PC-3 (cell line): ENCODE measurements around the gene SP3. TPM values are rescaled to one million over a fixed set of nuclear protein-coding genes. Genes with fewer than 3 reads are reported as not detected.
A peak's percentile ranks its signal among the peaks of the same experiment; 100 is the strongest.

Experiments used
- ATAC-seq: fragments of 200-7000 bp; cut with Tn5 transposase; 2 replicates; pipeline ENCODE4 v1.9.1; 2020; ENCODE audit warnings: mild to moderate bottlenecking, moderate library complexity
- BruUV-seq: library from RNA; stranded (reverse); fragments of 400-500 nt; replicated peaks from 2 replicates; lab custom pipeline; 2021; lab: Mats Ljungman, UMichigan
- CTCF ChIA-PET: fragments of 300-600 bp; sonication (Branson Sonifier 250); formaldehyde crosslinking; loops from one replicate; lab custom pipeline; 2022; ENCODE audit warnings: antibody characterized with exemption; lab: Charles Lee
- POLR2A ChIA-PET: fragments of 300-600 bp; sonication (Branson Sonifier 250); formaldehyde crosslinking; loops from one replicate; lab custom pipeline; 2022; ENCODE audit warnings: antibody characterized with exemption; ENCODE audit not compliant: unreplicated experiment; lab: Charles Lee
- DNase-seq: peaks from one replicate; pipeline ENCODE4 v3.0.0-alpha.2; 2015
- H2AFZ ChIP-seq: fragments of 300-600 bp; sonication (generic); 2 replicates; pipeline ENCODE4 v1.6.0; 2016; ENCODE audit warnings: antibody characterized with exemption, low read length
- H3F3A ChIP-seq: fragments of 300-600 bp; sonication (generic); one replicate; pipeline ENCODE4 v1.6.0; 2017; ENCODE audit warnings: antibody characterized with exemption, low read length, control low read depth, mild to moderate bottlenecking; ENCODE audit not compliant: unreplicated experiment
- H3K27ac ChIP-seq: fragments of 300-600 bp; sonication (generic); 2 replicates; pipeline ENCODE4 v1.5.1; 2016; ENCODE audit warnings: mild to moderate bottlenecking, low read length
- H3K27me3 ChIP-seq: fragments of 300-600 bp; sonication (generic); 2 replicates; pipeline ENCODE4 v1.6.1; 2016; ENCODE audit warnings: low read length, mixed read lengths
- H3K36me3 ChIP-seq: fragments of 300-600 bp; sonication (generic); 2 replicates; pipeline ENCODE4 v1.6.1; 2016; ENCODE audit warnings: low read depth, mixed run types, low read length, mixed read lengths
- H3K4me1 ChIP-seq: fragments of 300-600 bp; sonication (generic); 2 replicates; pipeline ENCODE4 v1.5.1; 2016; ENCODE audit warnings: low read length; ENCODE audit not compliant: insufficient read depth
- H3K4me2 ChIP-seq: fragments of 300-600 bp; sonication (generic); 2 replicates; pipeline ENCODE4 v1.6.0; 2016; ENCODE audit warnings: low read length
- H3K4me3 ChIP-seq: fragments of 300-600 bp; sonication (generic); 2 replicates; pipeline ENCODE4 v1.5.1; 2016; ENCODE audit warnings: mild to moderate bottlenecking, low read length, mixed read lengths
- H3K79me2 ChIP-seq: fragments of 300-600 bp; sonication (generic); 2 replicates; pipeline ENCODE4 v1.6.1; 2017; ENCODE audit warnings: low read length, mixed read lengths
- H3K9ac ChIP-seq: fragments of 300-600 bp; sonication (generic); 2 replicates; pipeline ENCODE4 v1.6.0; 2016; ENCODE audit warnings: mild to moderate bottlenecking, low read length
- H3K9me2 ChIP-seq: fragments of 300-600 bp; sonication (generic); replicated peaks from 2 replicates; pipeline ENCODE4 v1.6.1; 2016; ENCODE audit warnings: mixed run types, low read length, mixed read lengths
- H3K9me3 ChIP-seq: fragments of 300-600 bp; sonication (generic); 2 replicates; pipeline ENCODE4 v1.6.1; 2016; ENCODE audit warnings: low read length, mixed read lengths
- H4K20me1 ChIP-seq: fragments of 300-600 bp; sonication (generic); 2 replicates; pipeline ENCODE4 v1.6.1; 2016; ENCODE audit warnings: low read length, mixed read lengths
- CTCF ChIP-seq: fragments of 300-600 bp; sonication (generic); conservative IDR thresholded peaks from 2 replicates; pipeline ENCODE4 v1.5.1; 2017; ENCODE audit warnings: antibody characterized with exemption, low read depth, mild to moderate bottlenecking, low read length
- EZH2 ChIP-seq: fragments of 300-600 bp; sonication (generic); IDR thresholded peaks from one replicate; pipeline ENCODE4 v1.6.1; 2017; ENCODE audit warnings: antibody characterized with exemption, mild to moderate bottlenecking, low read length; ENCODE audit not compliant: unreplicated experiment
- EZH2phosphoT487 ChIP-seq: fragments of 300-600 bp; sonication (generic); IDR thresholded peaks from 2 replicates; pipeline ENCODE4 v1.6.1; 2018; ENCODE audit warnings: mild to moderate bottlenecking, antibody characterized with exemption, low read length, borderline replicate concordance
- intact Hi-C: fragments of 100-400 bp; cut with micrococcal nuclease; formaldehyde crosslinking; loops from 2 replicates; pipeline ENCODE4 v1.9.0; 2023
- total RNA-seq: library from RNA; depleted of rRNA; stranded (reverse); fragments of >200 nt; gene quantifications from 2 replicates; pipeline ENCODE4 v1.2.3, GENCODE V29; 2014

Gene SP3
- total RNA-seq, 1 experiment from 2014 or later = 117 TPM

GRCh38 chr2:173998386-173998785 lies 33.2 kb upstream of the SP3 start:
- no peak for DNase-seq
- Histone ChIP-seq H3K36me3 (no peaks in the 10 kb centered on the region), H3K27ac (no peak overlapping the region), H3K9me2 (no peaks in the 10 kb centered on the region), H3K9me3 (no peaks in the 10 kb centered on the region), H3K9ac (no peak overlapping the region), H3K4me3 (no peak overlapping the region), H3K4me2 (no peak overlapping the region), H2AFZ (no peak overlapping the region), H4K20me1 (no peaks in the 10 kb centered on the region), H3K79me2 (no peaks in the 10 kb centered on the region), H3F3A (no peaks in the 10 kb centered on the region), H3K27me3 (no peaks in the 10 kb centered on the region), H3K4me1 (no peaks in the 10 kb centered on the region)
- no TSS peak for BruUV-seq
- ATAC-seq = no peak
- no peak for TF ChIP-seq EZH2phosphoT487
- TF ChIP-seq EZH2 = no peak
- TF ChIP-seq CTCF = no peak
- POLR2A ChIA-PET = no interaction called here
- CTCF ChIA-PET = no interaction called here
- intact Hi-C loops = no loop called here

GRCh38 chr2:173997753-173998152 lies 32.6 kb upstream of the SP3 start:
- H3K4me1 ChIP-seq = no peaks in the 10 kb centered on the region
- TF ChIP-seq EZH2phosphoT487 (no peak), EZH2 (no peak), CTCF (no peak)
- no peaks in the 10 kb centered on the region for H3F3A ChIP-seq
- no peaks in the 10 kb centered on the region for H3K27me3 ChIP-seq
- no peaks in the 10 kb centered on the region for H3K36me3 ChIP-seq
- H3K27ac ChIP-seq = no peak overlapping the region
- H4K20me1 ChIP-seq = no peaks in the 10 kb centered on the region
- no peak overlapping the region for H3K4me2 ChIP-seq
- no peaks in the 10 kb centered on the region for H3K9me2 ChIP-seq
- POLR2A ChIA-PET = no interaction called here
- no peak overlapping the region for H3K9ac ChIP-seq
- H2AFZ ChIP-seq = no peak overlapping the region
- CTCF ChIA-PET = no interaction called here
- no peaks in the 10 kb centered on the region for H3K79me2 ChIP-seq
- intact Hi-C loops = no loop called here
- DNase-seq (peak; percentile 28), ATAC-seq (no peak)
- no peak overlapping the region for H3K4me3 ChIP-seq
- H3K9me3 ChIP-seq = no peaks in the 10 kb centered on the region
- no TSS peak for BruUV-seq

- Histone ChIP-seq H4K20me1 (no peaks in the 10 kb centered on the region), H3K36me3 (no peaks in the 10 kb centered on the region), H3K9me3 (no peaks in the 10 kb centered on the region), H3K27me3 (no peaks in the 10 kb centered on the region), H3K9me2 (no peaks in the 10 kb centered on the region), H3K9ac (no peak overlapping the region), H3K27ac (no peak overlapping the region), H3F3A (no peaks in the 10 kb centered on the region), H2AFZ (no peak overlapping the region), H3K79me2 (no peaks in the 10 kb centered on the region), H3K4me1 (peaks cover 4% of the 10 kb centered on the region; the same call in 1 of the 2 replicates), H3K4me3 (no peak overlapping the region), H3K4me2 (no peak overlapping the region)
- TF ChIP-seq CTCF (no peak), EZH2phosphoT487 (no peak), EZH2 (no peak)
- no TSS peak for BruUV-seq
- DNase-seq = no peak
- ATAC-seq = no peak
- ChIA-PET POLR2A (no interaction called here), CTCF (no interaction called here)
- intact Hi-C loops = no loop called here
These were observed 32.1 kb upstream of the SP3 start for GRCh38 chr2:173997269-173997668.
